SH-SY5Y (cell line): ENCODE results near the gene VAT1.

Experiments
- GATA2 ChIP-seq: IDR thresholded peaks from 2 replicates; pipeline ENCODE4 v1.6.1; 2011; ENCODE audit warnings: mild to moderate bottlenecking, low read depth, low read length
- GATA3 ChIP-seq: IDR thresholded peaks from 2 replicates; pipeline ENCODE4 v1.6.1; 2011; ENCODE audit warnings: low read depth, mild to moderate bottlenecking, low read length, moderate library complexity

The VAT1 gene

GRCh38 chr17:42999003-42999525 is 23.1 kb downstream of the VAT1 start:
- TF ChIP-seq GATA2 = no peak
- no peak for TF ChIP-seq GATA3

GRCh38 chr17:42997984-42998938 is 23.9 kb downstream of the VAT1 start, which contains the start of gene RPL27:
Gene RPL27 (plus strand): TSS chr17:42998419. CDS start chr17:42998751, 332 bp downstream.
- TF ChIP-seq GATA3 (no peak), GATA2 (peak; percentile 8; the same call in 1 of the 2 replicates)

- TF ChIP-seq GATA3 = no peak
- TF ChIP-seq GATA2 = no peak
Observed at GRCh38 chr17:42997390-42997983, 24.7 kb downstream of the VAT1 start.

- TF ChIP-seq GATA3 = no peak
- TF ChIP-seq GATA2 = no peak
Observed at GRCh38 chr17:42992872-42993271, 29.3 kb downstream of the VAT1 start.

GRCh38 chr17:42991471-42991870 is 30.7 kb downstream of the VAT1 start:
- no peak for TF ChIP-seq GATA2
- TF ChIP-seq GATA3 = no peak

GRCh38 chr17:42989726-42990652 is 32.2 kb downstream of the VAT1 start:
- TF ChIP-seq GATA2 = no peak
- TF ChIP-seq GATA3 = no peak

GRCh38 chr17:42989141-42989540 is 33.0 kb downstream of the VAT1 start:
- TF ChIP-seq GATA2 (no peak), GATA3 (no peak)

GRCh38 chr17:42985225-42985624 is 37.0 kb downstream of the VAT1 start:
- no peak for TF ChIP-seq GATA2
- no peak for TF ChIP-seq GATA3

- no peak for TF ChIP-seq GATA3
- TF ChIP-seq GATA2 = no peak
Observed at GRCh38 chr17:42982266-42982665, 39.9 kb downstream of the VAT1 start.

- no peak for TF ChIP-seq GATA2
- TF ChIP-seq GATA3 = no peak
Observed at GRCh38 chr17:42980766-42981397, 41.3 kb downstream of the VAT1 start.

- TF ChIP-seq GATA3 = no peak
- TF ChIP-seq GATA2 = no peak
Observed at GRCh38 chr17:42980274-42980765, 41.9 kb downstream of the VAT1 start, which contains the start of gene RUNDC1. Gene RUNDC1 (plus strand): TSS chr17:42980565. CDS start chr17:42980577, 12 bp downstream.

- TF ChIP-seq GATA3 (no peak), GATA2 (peak; percentile 71)
Observed at GRCh38 chr17:42979511-42980273, 42.5 kb downstream of the VAT1 start, which contains the start of gene PTGES3L. Gene PTGES3L (minus strand): TSS chr17:42980080. CDS start chr17:42980053, 27 bp downstream.

- TF ChIP-seq GATA3 (no peak), GATA2 (no peak)
Observed at GRCh38 chr17:42975265-42975664, 46.9 kb downstream of the VAT1 start.
